HK-2 (cell line): ENCODE results near the gene WAC.

Experiments
- DNase-seq: peaks from one replicate; pipeline ENCODE4 v3.0.0-alpha.2; 2018; ENCODE audit not compliant: unreplicated experiment

Gene WAC

GRCh38 chr10:28533186-28533564, 257 bp downstream of the WAC start:
- no peak for DNase-seq

DNA sequence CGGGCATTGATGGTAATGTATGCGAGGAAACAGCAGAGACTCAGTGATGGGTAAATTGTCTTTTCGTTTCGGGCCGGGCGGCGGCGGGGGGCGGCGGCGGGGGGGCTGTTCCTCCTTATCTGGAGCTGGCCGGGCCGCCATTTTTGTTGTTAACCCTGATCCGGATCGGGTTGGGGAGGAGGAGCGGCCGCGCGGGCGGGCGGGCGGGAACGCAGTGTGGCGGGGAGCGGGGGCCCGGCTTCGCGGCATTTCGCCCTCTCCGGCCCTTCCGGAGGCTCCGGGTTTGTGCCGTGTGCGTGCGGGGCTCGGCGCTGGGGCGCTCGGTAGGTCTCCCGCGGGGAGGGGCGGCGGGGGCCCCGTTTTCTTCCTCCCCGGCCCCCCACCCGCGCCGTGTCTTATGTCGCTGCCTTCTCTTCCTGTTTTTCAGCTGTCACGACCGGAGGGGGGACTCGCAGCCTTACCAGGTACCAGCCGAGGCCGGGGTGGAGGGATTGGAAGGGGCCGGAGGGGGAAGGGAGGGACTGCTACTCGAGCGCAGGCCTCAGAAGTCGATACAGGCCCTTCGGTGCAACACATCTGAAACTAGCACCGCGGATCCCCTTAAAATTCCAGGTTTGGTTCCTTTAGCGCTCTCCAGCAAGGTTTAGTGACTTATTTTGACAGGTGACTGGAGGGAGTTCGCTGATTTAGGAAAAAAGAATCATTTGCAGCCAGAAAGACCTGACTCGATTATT, 820 bp downstream of the WAC start:
- peak; percentile 36 for DNase-seq

DNA sequence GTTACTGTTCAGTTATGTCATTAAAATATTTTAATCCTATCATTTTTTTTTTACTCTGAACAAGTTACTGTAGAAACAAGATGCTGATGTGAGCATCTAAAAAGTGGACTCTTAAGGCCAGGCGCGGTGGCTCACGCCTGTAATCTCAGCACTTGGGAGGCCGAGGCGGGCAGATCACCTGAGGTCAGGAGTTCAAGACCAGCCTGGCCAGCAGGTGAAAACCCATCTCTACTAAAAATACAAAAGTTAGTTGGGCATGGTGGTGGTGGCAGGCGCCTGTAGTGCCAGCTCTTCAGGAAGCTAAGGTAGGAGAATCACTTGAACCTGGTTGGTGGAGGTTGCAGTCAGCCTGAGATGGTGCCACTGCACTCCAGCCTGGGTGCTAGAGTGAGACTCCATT, 2.9 kb downstream of the WAC start:
- no peak for DNase-seq

GRCh38 chr10:28538595-28538994, 5.7 kb downstream of the WAC start:
- no peak for DNase-seq

DNA sequence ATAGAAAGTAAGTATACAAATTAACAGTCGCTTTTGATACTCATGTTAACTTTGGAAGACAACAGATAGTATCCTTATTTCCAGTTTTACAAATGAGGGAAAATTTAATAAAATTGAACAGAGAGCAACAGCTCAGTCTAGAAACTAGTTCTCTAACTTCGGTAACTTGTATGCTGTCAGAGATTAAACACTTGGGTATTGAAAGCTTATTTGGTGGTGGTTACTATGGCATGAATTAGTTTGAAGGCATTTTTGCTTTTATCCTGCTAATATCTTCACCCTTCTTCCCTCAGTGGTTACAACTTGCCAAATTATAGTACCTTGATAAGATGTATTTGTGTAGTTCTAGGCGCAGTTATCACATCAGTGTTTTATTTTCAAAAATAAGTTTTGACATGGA, 7.2 kb downstream of the WAC start:
- DNase-seq = no peak

GRCh38 chr10:28541717-28542365, 8.9 kb downstream of the WAC start:
- DNase-seq = no peak

- DNase-seq = no peak
Observed at GRCh38 chr10:28542728-28543127, 9.8 kb downstream of the WAC start.

DNA sequence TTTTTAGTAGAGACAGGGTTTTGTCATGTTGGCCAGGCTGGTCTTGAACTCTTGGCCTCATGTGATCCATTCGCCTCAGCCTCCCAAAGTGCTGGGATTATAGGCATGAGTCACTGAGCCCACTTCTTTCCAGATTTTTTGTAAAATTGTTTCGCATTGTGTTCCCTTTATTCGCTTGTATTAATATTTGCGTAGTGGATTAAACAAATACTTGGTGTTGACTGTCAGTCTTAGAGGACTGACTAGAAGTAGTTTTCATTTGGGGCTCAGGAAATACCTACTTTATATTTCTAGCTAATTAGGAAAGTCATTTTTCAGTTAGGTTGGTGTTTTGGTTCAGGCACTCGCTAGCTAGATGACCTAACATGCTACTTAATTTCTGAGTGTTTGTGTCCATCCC, 11.1 kb downstream of the WAC start:
- no peak for DNase-seq

- no peak for DNase-seq
Observed at GRCh38 chr10:28545967-28546644, 13.2 kb downstream of the WAC start.

DNA sequence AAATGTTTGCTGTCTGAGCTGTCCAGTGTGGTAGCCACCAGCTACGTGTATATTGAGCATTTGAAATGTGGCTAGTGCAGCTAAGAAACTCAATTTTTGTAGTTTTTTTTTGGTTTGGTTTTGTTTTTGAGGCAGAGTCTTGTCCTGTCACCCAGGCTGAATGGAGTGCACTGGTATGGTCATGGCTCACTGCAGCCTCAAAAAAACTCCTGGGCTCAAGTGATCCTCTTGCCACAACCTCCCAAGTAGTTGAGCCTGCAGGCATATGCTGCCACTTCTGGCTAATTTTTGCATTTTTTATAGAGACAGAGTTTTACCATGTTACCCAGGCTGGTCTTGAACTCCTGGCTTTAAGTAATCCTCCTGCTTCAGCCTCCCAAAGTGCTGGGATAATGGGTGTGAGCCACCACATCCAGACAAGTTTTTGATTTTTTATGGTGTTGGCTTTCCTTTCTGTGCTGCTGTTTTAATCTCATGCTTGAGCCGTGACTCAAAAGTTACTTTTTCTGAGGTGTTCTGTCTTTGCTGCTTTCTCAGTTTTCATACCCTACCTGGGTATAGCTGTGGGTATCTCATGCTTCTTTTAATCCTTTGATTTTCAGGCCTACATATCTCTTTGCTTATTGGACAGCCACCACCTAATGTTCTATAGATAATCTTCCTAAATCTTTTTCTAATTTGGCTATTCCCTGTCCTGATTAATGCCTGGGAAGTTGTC, 16.0 kb downstream of the WAC start:
- DNase-seq = no peak

DNA sequence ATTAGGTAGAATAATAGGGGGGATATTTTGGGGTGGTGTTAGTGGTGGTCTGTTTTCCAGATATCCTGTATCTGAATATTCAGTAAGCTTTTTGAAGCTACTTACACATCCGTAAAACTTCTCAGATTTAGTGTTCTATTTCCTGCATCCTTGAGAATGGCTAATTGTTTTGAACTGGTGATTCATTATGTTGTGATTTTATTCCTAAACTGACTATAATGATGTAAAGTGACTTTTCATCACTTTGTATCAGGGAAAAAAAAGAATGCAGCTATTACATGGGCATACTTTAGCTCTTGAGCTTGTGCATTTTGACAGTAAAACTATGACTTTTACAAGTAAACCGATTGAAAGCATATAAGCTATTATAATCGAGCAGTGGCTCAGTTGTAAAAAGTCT, 18.2 kb downstream of the WAC start:
- DNase-seq = no peak

DNA sequence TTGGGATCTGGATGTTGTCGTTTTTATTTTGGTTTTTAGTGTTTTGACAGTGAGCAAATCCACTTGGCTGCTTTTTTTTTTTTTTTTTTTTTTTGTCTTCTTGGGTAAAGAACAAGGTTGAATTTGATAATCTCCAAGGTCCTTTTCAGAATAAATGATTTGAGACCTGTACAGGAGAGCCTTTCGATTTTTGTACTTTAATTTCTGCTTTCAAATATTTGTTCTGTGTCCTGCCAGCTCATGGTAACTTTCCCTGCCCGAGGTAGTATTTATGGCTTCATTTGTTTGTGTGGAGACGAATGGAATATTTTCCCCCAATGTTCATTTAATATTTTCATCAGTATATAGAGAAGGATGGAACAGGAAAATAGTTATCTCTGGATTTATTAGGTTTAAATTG, 19.9 kb downstream of the WAC start:
- no peak for DNase-seq

DNA sequence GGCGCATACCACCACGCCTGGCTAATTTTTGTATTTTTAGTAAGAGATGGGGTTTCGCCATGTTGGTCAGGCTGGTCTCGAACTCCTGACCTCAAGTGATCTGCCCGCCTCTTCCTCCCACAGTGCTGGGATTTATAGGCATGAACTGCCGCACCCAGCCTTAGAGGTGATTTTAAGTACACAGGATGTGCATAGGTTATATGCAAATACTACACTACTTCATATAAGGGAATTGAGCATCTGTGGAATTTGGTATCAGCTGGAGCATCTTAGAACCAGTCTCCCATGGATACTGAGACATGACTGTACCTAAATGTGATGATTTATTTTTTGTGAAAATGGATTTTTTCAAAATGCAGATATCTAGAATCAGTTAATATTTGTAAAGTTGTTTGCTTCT, 21.1 kb downstream of the WAC start:
- no peak for DNase-seq

DNA sequence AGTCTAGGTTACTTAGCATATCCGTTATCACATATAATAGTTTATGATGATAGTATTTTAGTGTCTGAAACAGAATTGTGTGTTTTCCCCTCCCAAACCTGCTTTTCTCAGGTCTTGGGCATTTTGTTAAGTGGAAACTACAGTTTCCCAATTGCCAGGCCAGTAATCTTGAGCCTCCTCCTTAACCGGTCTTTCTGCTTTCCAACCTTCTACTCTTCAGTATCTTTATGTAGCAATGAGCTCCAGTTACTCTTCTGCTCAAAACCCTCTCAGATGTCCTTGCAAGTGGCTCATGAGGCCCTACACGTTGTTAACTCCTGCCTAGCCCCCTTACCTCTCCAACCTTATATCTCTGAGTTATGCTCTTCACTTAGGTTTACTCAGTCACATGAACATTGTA, 22.0 kb downstream of the WAC start:
- DNase-seq = no peak

- no peak for DNase-seq
Observed at GRCh38 chr10:28555358-28555757, 22.4 kb downstream of the WAC start.

- no peak for DNase-seq
Observed at GRCh38 chr10:28556142-28556541, 23.2 kb downstream of the WAC start.

- no peak for DNase-seq
Observed at GRCh38 chr10:28558186-28558585, 25.3 kb downstream of the WAC start.

DNA sequence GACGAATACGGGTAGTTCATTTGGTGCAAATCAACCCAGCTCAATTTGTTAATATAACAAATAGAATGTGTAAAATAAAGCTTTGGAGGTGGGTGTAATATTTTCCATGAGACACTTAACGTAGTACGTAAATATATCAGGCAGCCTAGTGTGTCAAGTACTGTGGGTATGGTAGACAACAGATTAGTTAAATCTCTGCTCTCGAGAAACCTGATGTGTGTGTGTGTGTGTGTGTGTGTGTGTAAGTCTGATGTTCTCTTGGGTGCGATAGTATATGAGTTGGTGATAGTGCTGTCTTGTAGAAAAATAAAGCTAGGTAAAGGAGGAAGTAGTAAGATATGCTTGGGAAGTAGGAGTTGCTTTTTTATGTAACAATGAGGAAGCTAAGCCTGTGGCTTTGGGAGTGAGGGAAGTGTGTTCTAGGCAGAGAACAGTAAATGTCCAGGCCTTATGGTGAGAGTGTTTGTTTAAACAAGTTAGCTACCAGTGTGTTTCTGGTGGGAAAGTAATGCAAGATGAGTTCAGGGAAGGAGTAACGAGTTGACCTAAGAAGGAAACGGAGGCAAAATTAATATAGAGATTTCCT, 26.1 kb downstream of the WAC start:
- DNase-seq = no peak

DNA sequence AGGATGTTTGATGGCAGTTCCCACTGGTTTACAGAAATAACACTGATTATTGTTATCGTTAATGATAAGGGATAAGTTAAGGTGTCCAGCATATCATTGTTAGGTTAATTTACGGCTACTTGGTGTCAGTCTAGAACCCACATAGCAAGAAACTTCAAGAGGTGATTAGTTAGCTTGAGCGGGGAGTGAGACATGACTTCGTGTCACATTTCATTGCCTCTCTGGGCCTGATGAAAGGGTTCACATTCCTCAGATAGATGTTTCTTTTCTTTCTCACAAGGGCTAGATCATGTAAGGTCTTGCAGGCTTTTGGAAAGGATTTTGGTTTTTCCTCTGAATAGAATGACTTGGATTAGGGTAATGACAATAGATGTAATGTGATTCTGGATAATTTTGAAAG, 26.7 kb downstream of the WAC start:
- no peak for DNase-seq

GRCh38 chr10:28560617-28561016, 27.7 kb downstream of the WAC start:
- no peak for DNase-seq

DNA sequence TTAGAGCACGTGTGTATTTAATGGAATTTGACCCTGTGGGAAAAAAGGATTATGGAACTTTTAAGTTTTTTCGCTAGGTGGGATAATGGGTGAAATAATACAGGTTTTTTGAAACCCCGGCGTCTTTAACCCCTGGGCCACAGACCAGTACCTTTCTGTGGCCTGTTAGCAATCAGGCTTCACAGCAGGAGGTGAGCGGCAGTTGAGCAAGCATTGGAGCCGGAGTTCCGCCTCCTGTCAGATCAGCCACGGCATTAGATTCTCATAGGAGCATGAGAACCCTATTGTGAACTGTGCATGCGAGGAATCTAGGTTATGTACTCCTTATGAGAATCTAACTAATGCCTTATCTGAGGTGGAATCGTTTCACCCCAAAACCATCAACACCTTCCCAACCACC, 28.6 kb downstream of the WAC start:
- DNase-seq = no peak

GRCh38 chr10:28564905-28565304, 32.0 kb downstream of the WAC start:
- DNase-seq = no peak
